ENCODE measurements around the gene NR2F1.
A peak's percentile ranks its signal among the peaks of the same experiment; 100 is the strongest.

NR2F1 gene

DNA sequence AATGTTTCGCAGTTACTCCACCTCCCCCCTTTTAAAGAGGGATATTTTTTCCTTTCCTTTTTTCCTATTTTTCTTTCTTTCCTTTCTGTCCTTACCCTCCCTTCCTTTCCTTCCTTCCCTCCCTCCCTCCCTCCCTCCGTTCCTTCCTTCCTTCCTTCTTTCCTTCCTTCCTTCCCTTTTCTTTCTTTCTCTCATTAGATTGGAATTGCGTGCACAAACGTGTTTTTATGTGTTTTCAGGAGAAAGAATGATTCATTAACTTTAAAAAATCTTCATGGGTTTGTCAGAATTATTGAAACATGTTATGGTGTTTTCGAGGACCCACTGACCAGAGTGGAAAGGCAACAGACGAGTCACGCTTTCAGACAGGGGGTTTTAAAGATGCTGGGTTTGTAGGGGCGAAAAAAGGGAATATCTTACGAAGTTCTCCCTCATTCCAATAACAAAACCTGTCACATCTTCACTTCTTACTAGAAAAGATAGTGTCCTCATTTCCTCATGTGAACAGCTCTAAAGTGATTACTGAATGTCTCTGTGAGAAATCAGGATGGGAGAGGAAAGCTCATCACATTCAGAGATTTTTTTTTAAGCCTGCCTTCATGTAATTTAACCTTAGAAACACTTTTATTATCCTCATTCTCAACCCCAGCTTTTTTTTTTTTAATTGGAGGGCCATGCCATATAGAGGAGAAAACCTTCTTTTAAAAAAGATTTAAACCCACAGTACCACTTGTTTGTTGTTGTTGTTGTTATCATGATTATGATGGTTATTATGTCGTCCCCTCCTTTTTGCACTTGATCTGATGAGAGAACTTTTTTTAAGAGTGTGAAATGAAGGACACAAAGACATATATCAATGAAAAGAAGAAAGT, 21.9 kb downstream of the NR2F1 start:
- no peak for ATAC-seq
- TF ChIP-seq, protein P1, sequence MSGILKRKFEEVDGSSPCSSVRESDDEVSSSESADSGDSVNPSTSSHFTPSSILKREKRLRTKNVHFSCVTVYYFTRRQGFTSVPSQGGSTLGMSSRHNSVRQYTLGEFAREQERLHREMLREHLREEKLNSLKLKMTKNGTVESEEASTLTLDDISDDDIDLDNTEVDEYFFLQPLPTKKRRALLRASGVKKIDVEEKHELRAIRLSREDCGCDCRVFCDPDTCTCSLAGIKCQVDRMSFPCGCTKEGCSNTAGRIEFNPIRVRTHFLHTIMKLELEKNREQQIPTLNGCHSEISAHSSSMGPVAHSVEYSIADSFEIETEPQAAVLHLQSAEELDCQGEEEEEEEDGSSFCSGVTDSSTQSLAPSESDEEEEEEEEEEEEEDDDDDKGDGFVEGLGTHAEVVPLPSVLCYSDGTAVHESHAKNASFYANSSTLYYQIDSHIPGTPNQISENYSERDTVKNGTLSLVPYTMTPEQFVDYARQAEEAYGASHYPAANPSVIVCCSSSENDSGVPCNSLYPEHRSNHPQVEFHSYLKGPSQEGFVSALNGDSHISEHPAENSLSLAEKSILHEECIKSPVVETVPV (CRISPR knock-in tag; IDR thresholded peaks at IDR 0.05) = no peak
- TF ChIP-seq BACH2 (CRISPR knock-in tag; IDR thresholded peaks at IDR 0.05; ENCODE audit: borderline replicate concordance) (no peak), GLIS3 (CRISPR knock-in tag; IDR thresholded peaks at IDR 0.05) (no peak)
- TF ChIP-seq, protein P2, sequence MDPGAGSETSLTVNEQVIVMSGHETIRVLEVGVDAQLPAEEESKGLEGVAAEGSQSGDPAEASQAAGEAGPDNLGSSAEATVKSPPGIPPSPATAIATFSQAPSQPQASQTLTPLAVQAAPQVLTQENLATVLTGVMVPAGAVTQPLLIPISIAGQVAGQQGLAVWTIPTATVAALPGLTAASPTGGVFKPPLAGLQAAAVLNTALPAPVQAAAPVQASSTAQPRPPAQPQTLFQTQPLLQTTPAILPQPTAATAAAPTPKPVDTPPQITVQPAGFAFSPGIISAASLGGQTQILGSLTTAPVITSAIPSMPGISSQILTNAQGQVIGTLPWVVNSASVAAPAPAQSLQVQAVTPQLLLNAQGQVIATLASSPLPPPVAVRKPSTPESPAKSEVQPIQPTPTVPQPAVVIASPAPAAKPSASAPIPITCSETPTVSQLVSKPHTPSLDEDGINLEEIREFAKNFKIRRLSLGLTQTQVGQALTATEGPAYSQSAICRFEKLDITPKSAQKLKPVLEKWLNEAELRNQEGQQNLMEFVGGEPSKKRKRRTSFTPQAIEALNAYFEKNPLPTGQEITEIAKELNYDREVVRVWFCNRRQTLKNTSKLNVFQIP (CRISPR knock-in tag; IDR thresholded peaks at IDR 0.05; ENCODE audit: borderline replicate concordance, low read depth) = no peak

DNA sequence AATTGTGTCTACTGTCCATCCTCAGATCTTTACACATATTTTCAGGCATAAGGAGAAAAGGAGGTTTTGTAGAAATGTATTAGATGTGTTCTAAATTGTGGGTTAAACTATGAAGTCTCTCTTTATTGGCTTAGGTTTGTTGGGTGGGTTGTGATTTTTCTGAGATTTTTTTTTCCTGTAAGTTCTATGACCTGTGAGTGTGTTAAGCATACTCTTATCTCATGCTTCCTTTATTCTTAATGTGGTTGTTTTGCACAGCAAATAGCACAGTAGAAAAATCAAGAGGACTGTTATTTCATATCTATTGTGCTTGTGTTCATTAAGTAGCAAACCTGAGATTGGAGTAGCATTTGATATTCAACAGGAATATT, 23.3 kb downstream of the NR2F1 start:
- TF ChIP-seq, protein P3, sequence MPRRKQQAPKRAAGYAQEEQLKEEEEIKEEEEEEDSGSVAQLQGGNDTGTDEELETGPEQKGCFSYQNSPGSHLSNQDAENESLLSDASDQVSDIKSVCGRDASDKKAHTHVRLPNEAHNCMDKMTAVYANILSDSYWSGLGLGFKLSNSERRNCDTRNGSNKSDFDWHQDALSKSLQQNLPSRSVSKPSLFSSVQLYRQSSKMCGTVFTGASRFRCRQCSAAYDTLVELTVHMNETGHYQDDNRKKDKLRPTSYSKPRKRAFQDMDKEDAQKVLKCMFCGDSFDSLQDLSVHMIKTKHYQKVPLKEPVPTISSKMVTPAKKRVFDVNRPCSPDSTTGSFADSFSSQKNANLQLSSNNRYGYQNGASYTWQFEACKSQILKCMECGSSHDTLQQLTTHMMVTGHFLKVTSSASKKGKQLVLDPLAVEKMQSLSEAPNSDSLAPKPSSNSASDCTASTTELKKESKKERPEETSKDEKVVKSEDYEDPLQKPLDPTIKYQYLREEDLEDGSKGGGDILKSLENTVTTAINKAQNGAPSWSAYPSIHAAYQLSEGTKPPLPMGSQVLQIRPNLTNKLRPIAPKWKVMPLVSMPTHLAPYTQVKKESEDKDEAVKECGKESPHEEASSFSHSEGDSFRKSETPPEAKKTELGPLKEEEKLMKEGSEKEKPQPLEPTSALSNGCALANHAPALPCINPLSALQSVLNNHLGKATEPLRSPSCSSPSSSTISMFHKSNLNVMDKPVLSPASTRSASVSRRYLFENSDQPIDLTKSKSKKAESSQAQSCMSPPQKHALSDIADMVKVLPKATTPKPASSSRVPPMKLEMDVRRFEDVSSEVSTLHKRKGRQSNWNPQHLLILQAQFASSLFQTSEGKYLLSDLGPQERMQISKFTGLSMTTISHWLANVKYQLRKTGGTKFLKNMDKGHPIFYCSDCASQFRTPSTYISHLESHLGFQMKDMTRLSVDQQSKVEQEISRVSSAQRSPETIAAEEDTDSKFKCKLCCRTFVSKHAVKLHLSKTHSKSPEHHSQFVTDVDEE (CRISPR knock-in tag; IDR thresholded peaks at IDR 0.05) = no peak
- TF ChIP-seq, protein P2 (CRISPR knock-in tag; IDR thresholded peaks at IDR 0.05; ENCODE audit: borderline replicate concordance, low read depth) = no peak
- TF ChIP-seq TCF4 (CRISPR knock-in tag; IDR thresholded peaks at IDR 0.05; ENCODE audit: borderline replicate concordance) (no peak), ISL1 (CRISPR knock-in tag; IDR thresholded peaks at IDR 0.05) (no peak), ZNF8 (CRISPR knock-in tag; IDR thresholded peaks at IDR 0.05) (no peak), ZFP30 (CRISPR knock-in tag; IDR thresholded peaks at IDR 0.05) (no peak), ZC3H10 (CRISPR knock-in tag; IDR thresholded peaks at IDR 0.05) (no peak), ZNF565 (CRISPR knock-in tag; conservative IDR thresholded peaks at IDR 0.05; ENCODE audit: low read depth) (no peak), CSDC2 (CRISPR knock-in tag; IDR thresholded peaks at IDR 0.05) (no peak), TOX (CRISPR knock-in tag; IDR thresholded peaks at IDR 0.05; ENCODE audit: borderline replicate concordance) (no peak), PPARA (CRISPR knock-in tag; IDR thresholded peaks at IDR 0.05; ENCODE audit: borderline replicate concordance) (no peak), ZNF70 (CRISPR knock-in tag; IDR thresholded peaks at IDR 0.05) (no peak), BACH2 (CRISPR knock-in tag; IDR thresholded peaks at IDR 0.05; ENCODE audit: borderline replicate concordance) (no peak), ESRRG (CRISPR knock-in tag; IDR thresholded peaks at IDR 0.05) (no peak)
- ATAC-seq = no peak

DNA sequence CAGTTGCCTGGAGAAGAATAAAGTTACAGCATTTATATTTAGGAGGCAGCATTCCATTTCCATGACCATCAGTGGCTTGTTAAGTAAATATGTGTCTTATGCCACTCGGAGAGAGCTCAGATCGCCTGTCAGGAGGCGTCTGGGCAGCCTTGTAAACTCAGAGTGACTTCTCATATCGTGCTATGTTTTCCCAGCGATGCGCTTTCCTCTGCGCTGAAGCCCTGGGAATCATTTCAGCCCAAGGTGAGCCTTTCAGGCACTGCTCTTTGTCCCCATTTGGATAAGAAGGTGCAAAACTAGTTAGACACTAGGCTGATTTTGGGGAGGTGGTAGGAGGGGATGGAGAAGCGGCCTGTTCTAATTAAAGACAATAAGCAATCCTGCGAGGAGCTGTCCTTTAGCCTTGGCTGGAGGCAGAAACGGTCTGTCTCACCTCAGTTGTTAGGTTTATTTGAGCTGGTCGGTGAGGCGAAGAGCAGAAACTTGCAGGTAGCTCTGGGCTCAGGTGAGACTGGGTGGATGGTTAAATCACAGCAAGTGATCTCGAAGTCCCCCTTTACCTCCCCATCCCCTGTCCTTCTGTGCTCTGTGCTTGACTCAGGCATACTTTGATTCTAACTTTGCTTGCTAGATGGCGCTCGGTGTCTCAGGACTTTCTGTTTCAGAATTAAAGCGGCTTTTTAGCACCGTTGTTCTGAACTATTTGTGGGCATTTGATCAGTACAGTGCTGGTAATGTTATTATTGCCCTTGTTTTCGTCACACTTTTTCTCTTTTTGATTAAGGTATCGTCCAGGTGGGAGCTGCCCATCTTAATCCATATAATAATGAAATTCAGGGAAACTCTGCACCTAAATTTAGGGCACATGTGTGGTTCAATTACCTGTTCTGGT, 24.6 kb downstream of the NR2F1 start:
- TF ChIP-seq OSR1 (CRISPR knock-in tag; IDR thresholded peaks at IDR 0.05) (no peak), ESRRG (CRISPR knock-in tag; IDR thresholded peaks at IDR 0.05) (no peak), ZNF565 (CRISPR knock-in tag; conservative IDR thresholded peaks at IDR 0.05; ENCODE audit: low read depth) (no peak), RARB (CRISPR knock-in tag; IDR thresholded peaks at IDR 0.05) (no peak), TCF4 (CRISPR knock-in tag; IDR thresholded peaks at IDR 0.05; ENCODE audit: borderline replicate concordance) (no peak)
- ATAC-seq = peak; percentile 84

DNA sequence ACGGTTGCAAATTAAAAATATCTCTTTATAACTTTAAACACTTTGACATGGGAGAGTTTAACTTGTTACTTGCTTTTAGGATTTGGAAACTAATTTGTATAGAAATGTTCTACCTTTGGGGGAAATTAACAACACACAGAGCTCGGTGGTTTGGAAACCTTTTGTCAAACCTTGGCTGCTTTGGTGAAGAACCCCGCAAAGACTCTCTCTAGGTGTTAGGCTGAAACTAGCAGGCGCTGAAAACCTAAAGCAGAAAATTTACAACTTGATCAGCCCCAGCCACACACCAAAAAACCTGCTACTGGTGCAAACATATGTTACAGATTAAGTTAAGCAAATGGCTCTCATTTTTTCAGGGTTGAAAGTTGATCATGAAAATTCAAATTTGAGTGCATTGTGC, 25.8 kb downstream of the NR2F1 start:
- ATAC-seq = no peak
- TF ChIP-seq RARB (CRISPR knock-in tag; IDR thresholded peaks at IDR 0.05) (no peak), ARNTL (CRISPR knock-in tag; IDR thresholded peaks at IDR 0.05; ENCODE audit: borderline replicate concordance, low read depth) (no peak), SNAI2 (CRISPR knock-in tag; IDR thresholded peaks at IDR 0.05) (no peak), OSR1 (CRISPR knock-in tag; IDR thresholded peaks at IDR 0.05) (no peak), ISL1 (CRISPR knock-in tag; IDR thresholded peaks at IDR 0.05) (no peak), ZNF565 (CRISPR knock-in tag; conservative IDR thresholded peaks at IDR 0.05; ENCODE audit: low read depth) (no peak)
- TF ChIP-seq, protein P2 (CRISPR knock-in tag; IDR thresholded peaks at IDR 0.05; ENCODE audit: borderline replicate concordance, low read depth) = no peak

Measured in SK-N-SH treated with all-trans-retinoic acid at 6 μM for 48 hours (cell line).